ENCODE results near the gene NBAS. TPM values are rescaled to one million over a fixed set of nuclear protein-coding genes. Genes with fewer than 3 reads are reported as not detected.
"Not testable (repeated sequence)": the region's sequence is repeated elsewhere in the genome, so short reads cannot be mapped to it uniquely, and the experiment has no call there.

NBAS gene
- total and polyA plus RNA-seq, 10 of the 15 experiments (the other 5 are each of a cell fraction or from before 2014, with no cell fraction given): 4.3 to 32.7 (median 20.8) TPM

GRCh38 chr2:15499251-15499650, 61.9 kb downstream of the NBAS start:
- H3K27me3 ChIP-seq (replicated peaks in 1 of 2; ENCODE audit: control insufficient read depth in 2 of 2, insufficient read depth in 2 of 2, low read length in 1 of 2); H4K20me1 ChIP-seq (ENCODE audit: control insufficient read depth, insufficient read depth); SMC1A ChIA-PET (ENCODE audit: uncharacterized antibody, unreplicated experiment); H3K27ac ChIP-seq (ENCODE audit: control insufficient read depth, insufficient read depth); H3K9me3 ChIP-seq (replicated peaks; ENCODE audit: control insufficient read depth, insufficient read depth, low read length); H3K4me1 ChIP-seq (ENCODE audit: control insufficient read depth, insufficient read depth, low read length); H3K4me2 ChIP-seq (ENCODE audit: control insufficient read depth, insufficient read depth); RAD21 ChIA-PET (ENCODE audit: unreplicated experiment); H3K9ac ChIP-seq (ENCODE audit: control insufficient read depth, insufficient read depth, low read length); BruUV-seq (replicated peaks); DNase-seq (ENCODE audit: low read depth, low spot score); in situ Hi-C loops (cut with MboI); H3K4me3 ChIP-seq; ATAC-seq; H2AFZ ChIP-seq (ENCODE audit: control insufficient read depth, low read depth, low read length); FAIRE-seq; H3K79me2 ChIP-seq (ENCODE audit: control insufficient read depth, insufficient read depth, low read length); intact Hi-C loops (cut with micrococcal nuclease; ENCODE audit: unreplicated experiment); H3K36me3 ChIP-seq (ENCODE audit: control insufficient read depth in 2 of 2, insufficient read depth in 2 of 2, low read length in 1 of 2): not testable (repeated sequence)
- ChIA-PET POLR2A (interaction anchor here (0.7 to 1.1 kb wide), 2 partner anchors 9 to 1539 kb away, joined by 3 to 4 read pairs; no protein-coding TSS in a partner anchor), CTCF (interaction anchor here (0.6 kb wide), 1 partner anchor 78 kb away, joined by 4 read pairs; no protein-coding TSS in a partner anchor)
- WGBS (ENCODE audit: insufficient coverage, insufficient replicate concordance, low lambda C conversion rate, missing lambda C conversion rate): 100% methylated on average over 1 of the region's 1 CpG

GRCh38 chr2:15498554-15498953, 62.6 kb downstream of the NBAS start:
- ChIA-PET SMC1A (ENCODE audit: uncharacterized antibody, unreplicated experiment) (no interaction called here), POLR2A (interaction anchor here (0.7 to 1.1 kb wide), 2 partner anchors 10 to 1538 kb away, joined by 3 to 4 read pairs; no protein-coding TSS in a partner anchor), CTCF (no interaction called here), RAD21 (ENCODE audit: unreplicated experiment) (no interaction called here)
- Histone ChIP-seq H3K27me3 (replicated peaks in 1 of 2; ENCODE audit: control insufficient read depth in 2 of 2, insufficient read depth in 2 of 2, low read length in 1 of 2) (no peaks in the 10 kb centered on the region), H3K4me2 (ENCODE audit: control insufficient read depth, insufficient read depth) (no peak overlapping the region), H3K4me3 (no peak overlapping the region), H3K79me2 (ENCODE audit: control insufficient read depth, insufficient read depth, low read length) (no peaks in the 10 kb centered on the region), H4K20me1 (ENCODE audit: control insufficient read depth, insufficient read depth) (no peaks in the 10 kb centered on the region), H3K9ac (ENCODE audit: control insufficient read depth, insufficient read depth, low read length) (no peak overlapping the region), H3K27ac (ENCODE audit: control insufficient read depth, insufficient read depth) (no peak overlapping the region), H3K9me3 (replicated peaks; ENCODE audit: control insufficient read depth, insufficient read depth, low read length) (no peaks in the 10 kb centered on the region), H3K4me1 (ENCODE audit: control insufficient read depth, insufficient read depth, low read length) (no peaks in the 10 kb centered on the region), H3K36me3 (ENCODE audit: control insufficient read depth in 2 of 2, insufficient read depth in 2 of 2, low read length in 1 of 2) (peaks cover 2 to 6% of the 10 kb centered on the region in 2 experiments; a peak in 2 of 4 replicates), H2AFZ (ENCODE audit: control insufficient read depth, low read depth, low read length) (no peak overlapping the region)
- BruUV-seq (replicated peaks): no TSS peak
- intact Hi-C loops (cut with micrococcal nuclease; ENCODE audit: unreplicated experiment): no loop called here
- ATAC-seq (no peak), DNase-seq (ENCODE audit: low read depth, low spot score) (no peak), FAIRE-seq (no peak)
- WGBS (ENCODE audit: insufficient coverage, insufficient replicate concordance, low lambda C conversion rate, missing lambda C conversion rate): 93% methylated on average over 4 of the region's 6 CpGs
- in situ Hi-C loops (cut with MboI): no loop called here
- no peak for TF ChIP-seq POLR2AphosphoS5 (IDR thresholded peaks at IDR 0.05; ENCODE audit: low read length)
- TF ChIP-seq HCFC1 (IDR thresholded peaks at IDR 0.05; ENCODE audit: low read length): no peak
- TF ChIP-seq SREBF1 (IDR thresholded peaks at IDR 0.05; ENCODE audit: low read length): no peak
- no peak for TF ChIP-seq RAD21 (IDR thresholded peaks at IDR 0.05; ENCODE audit: insufficient read depth, low read depth, low read length)
- TF ChIP-seq MEF2B (IDR thresholded peaks at IDR 0.05; ENCODE audit: partially characterized antibody, poor library complexity, severe bottlenecking): no peak
- no peak for TF ChIP-seq REST (IDR thresholded peaks at IDR 0.05; ENCODE audit: low read depth, low read length)
- TF ChIP-seq RBBP5 (conservative IDR thresholded peaks at IDR 0.05): no peak
- no peak for TF ChIP-seq BMI1 (IDR thresholded peaks at IDR 0.05; ENCODE audit: borderline replicate concordance)
- TF ChIP-seq ZSCAN29 (IDR thresholded peaks at IDR 0.05): no peak
- no peak for TF ChIP-seq MYC (IDR thresholded peaks at IDR 0.05; ENCODE audit: insufficient read depth, insufficient read length, insufficient replicate concordance, low read length, severe bottlenecking)
- TF ChIP-seq ZBED1 (IDR thresholded peaks at IDR 0.05; ENCODE audit: borderline replicate concordance): no peak
- no peak for TF ChIP-seq MYB (IDR thresholded peaks at IDR 0.05; ENCODE audit: borderline replicate concordance, low read depth, low read length)
- no peak for TF ChIP-seq STAT3 (IDR thresholded peaks at IDR 0.05; ENCODE audit: low read depth, low read length)
- TF ChIP-seq GATAD2B (conservative IDR thresholded peaks at IDR 0.05; ENCODE audit: low read depth): no peak
- no peak for TF ChIP-seq IRF4 (IDR thresholded peaks at IDR 0.05; ENCODE audit: low read depth, low read length)

Data from GM12878 (cell line).